A673 (cell line): ENCODE measurements around the gene IGF2R.

Experiments used
- CTCF ChIP-seq: fragments of 300-800, 200-600 bp; sonication (generic); conservative IDR thresholded peaks from 2 replicates; pipeline ENCODE4 v1.5.1; 2017; ENCODE audit warnings: low read depth, mild to moderate bottlenecking, antibody characterized with exemption, low read length, moderate library complexity, mixed read lengths
- EZH2 ChIP-seq: fragments of 200-600 bp; sonication (generic); IDR thresholded peaks from 2 replicates; pipeline ENCODE4 v1.6.1; 2017; ENCODE audit warnings: borderline replicate concordance, low read depth, mild to moderate bottlenecking, mixed read lengths, antibody characterized with exemption, low read length; ENCODE audit not compliant: poor library complexity, severe bottlenecking

- TF ChIP-seq EZH2 (no peak), CTCF (no peak)
Observed at GRCh38 chr6:160134779-160135547, 166.1 kb downstream of the IGF2R start.
